ENCODE results near the gene IGSF21. TPM values are rescaled to one million over a fixed set of nuclear protein-coding genes. Genes with fewer than 3 reads are reported as not detected.
"Not testable (repeated sequence)": the region's sequence is repeated elsewhere in the genome, so short reads cannot be mapped to it uniquely, and the experiment has no call there.

The IGSF21 gene
- total and polyA plus RNA-seq, 3 experiments from 2014 or later: not detected

DNA sequence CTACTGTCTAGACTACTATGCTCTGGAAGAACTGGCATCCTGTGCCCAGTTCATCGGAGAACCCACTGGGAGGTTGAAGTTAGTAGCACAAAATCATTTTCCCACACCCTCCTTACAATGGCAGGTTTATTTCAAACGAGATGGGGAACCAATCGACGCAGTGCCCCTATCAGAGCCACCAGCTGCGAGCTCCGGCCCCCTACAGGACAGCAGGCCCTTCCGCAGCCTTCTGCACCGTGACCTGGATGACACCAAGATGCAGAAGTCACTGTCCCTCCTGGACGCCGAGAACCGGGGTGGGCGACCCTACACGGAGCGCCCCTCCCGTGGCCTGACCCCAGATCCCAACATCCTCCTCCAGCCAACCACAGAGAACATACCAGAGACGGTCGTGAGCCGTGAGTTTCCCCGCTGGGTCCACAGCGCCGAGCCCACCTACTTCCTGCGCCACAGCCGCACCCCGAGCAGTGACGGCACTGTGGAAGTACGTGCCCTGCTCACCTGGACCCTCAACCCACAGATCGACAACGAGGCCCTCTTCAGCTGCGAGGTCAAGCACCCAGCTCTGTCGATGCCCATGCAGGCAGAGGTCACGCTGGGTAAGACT, 257.6 kb downstream of the IGSF21 start:
- Histone ChIP-seq H3K27ac (ENCODE audit: low read depth, low read length) (no peak overlapping the region), H3K4me3 (ENCODE audit: low read length) (no peak overlapping the region), H3K4me1 (ENCODE audit: insufficient read depth, low read length) (no peaks in the 10 kb centered on the region), H3K36me3 (ENCODE audit: insufficient read depth, low read length) (no peaks in the 10 kb centered on the region), H3K27me3 (ENCODE audit: insufficient read depth, low read length, poor library complexity, severe bottlenecking) (no peaks in the 10 kb centered on the region), H3K9me3 (ENCODE audit: low read length) (no peaks in the 10 kb centered on the region)
- CTCF ChIA-PET: no interaction called here
- Mint-ChIP-seq H3K27ac (no peak overlapping the region), H3K36me3 (no peaks in the 10 kb centered on the region), H3K4me3 (no peak overlapping the region), H3K27me3 (peaks cover 8 to 29% of the 10 kb centered on the region in 2 donors), H3K4me1 (no peaks in the 10 kb centered on the region), H3K9me3 (peaks cover 0 to 4% (median 0%) of the 10 kb centered on the region in 5 donors)
- DNase-seq: no peak
- POLR2A ChIA-PET: no interaction called here

DNA sequence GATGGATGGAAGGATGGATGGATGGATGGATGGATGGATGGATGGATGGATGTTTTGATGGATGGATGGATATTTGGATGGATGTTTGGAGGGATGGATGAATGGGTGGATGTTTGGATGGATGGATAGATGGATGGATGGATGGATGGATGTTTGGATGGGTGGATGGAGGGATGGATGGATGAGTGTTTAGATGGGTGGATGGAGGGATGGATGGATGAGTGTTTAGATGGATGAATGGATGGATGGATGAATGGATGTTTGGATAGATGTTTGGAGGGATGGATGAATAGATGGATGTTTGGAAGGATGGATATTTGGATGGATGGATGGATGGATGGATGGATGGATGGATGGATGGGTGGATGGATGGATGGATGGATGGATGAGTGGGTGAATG, 264.9 kb downstream of the IGSF21 start:
- H3K9me3 ChIP-seq (ENCODE audit: low read length); DNase-seq; CTCF ChIA-PET; H3K9me3 Mint-ChIP-seq; POLR2A ChIA-PET; H3K4me3 ChIP-seq (ENCODE audit: low read length); H3K27ac Mint-ChIP-seq; H3K4me3 Mint-ChIP-seq; H3K27ac ChIP-seq (ENCODE audit: low read depth, low read length); H3K36me3 Mint-ChIP-seq; H3K27me3 ChIP-seq (ENCODE audit: insufficient read depth, low read length, poor library complexity, severe bottlenecking); H3K36me3 ChIP-seq (ENCODE audit: insufficient read depth, low read length); H3K4me1 Mint-ChIP-seq; H3K4me1 ChIP-seq (ENCODE audit: insufficient read depth, low read length): not testable (repeated sequence)
- H3K27me3 Mint-ChIP-seq: peaks cover 3 to 21% of the 10 kb centered on the region in 2 donors

DNA sequence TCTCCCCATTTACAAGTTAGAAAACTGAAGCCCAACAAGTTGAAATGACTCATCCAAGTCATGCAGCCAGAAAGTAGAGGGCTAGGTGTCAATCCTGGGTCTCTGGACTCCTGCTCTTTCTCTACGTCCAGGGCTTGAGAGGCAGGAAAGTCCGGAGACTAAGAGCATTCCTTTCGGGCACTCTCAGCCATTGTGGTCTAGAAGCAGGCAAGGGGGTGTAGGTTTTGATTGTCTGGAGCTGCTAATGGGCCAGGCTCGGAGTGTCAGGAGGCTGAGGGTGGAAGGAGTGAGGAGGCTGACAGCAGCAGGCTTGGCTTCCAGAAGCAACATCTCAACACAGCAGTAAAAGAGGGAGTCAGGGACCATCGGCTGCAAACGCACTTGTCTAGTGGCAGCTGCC, 265.6 kb downstream of the IGSF21 start:
- no peaks in the 10 kb centered on the region for H3K4me1 Mint-ChIP-seq
- H3K4me3 Mint-ChIP-seq: no peak overlapping the region
- Histone ChIP-seq H3K36me3 (ENCODE audit: insufficient read depth, low read length) (no peaks in the 10 kb centered on the region), H3K27me3 (ENCODE audit: insufficient read depth, low read length, poor library complexity, severe bottlenecking) (no peaks in the 10 kb centered on the region), H3K4me3 (ENCODE audit: low read length) (no peak overlapping the region), H3K27ac (ENCODE audit: low read depth, low read length) (no peak overlapping the region), H3K9me3 (ENCODE audit: low read length) (no peaks in the 10 kb centered on the region), H3K4me1 (ENCODE audit: insufficient read depth, low read length) (no peaks in the 10 kb centered on the region)
- H3K9me3 Mint-ChIP-seq: peaks cover 0 to 4% (median 2%) of the 10 kb centered on the region in 5 donors
- no peak overlapping the region for H3K27ac Mint-ChIP-seq
- POLR2A ChIA-PET: no interaction called here
- H3K36me3 Mint-ChIP-seq: no peaks in the 10 kb centered on the region
- peaks cover 3 to 21% of the 10 kb centered on the region in 2 donors for H3K27me3 Mint-ChIP-seq
- no peak for DNase-seq
- CTCF ChIA-PET: no interaction called here

DNA sequence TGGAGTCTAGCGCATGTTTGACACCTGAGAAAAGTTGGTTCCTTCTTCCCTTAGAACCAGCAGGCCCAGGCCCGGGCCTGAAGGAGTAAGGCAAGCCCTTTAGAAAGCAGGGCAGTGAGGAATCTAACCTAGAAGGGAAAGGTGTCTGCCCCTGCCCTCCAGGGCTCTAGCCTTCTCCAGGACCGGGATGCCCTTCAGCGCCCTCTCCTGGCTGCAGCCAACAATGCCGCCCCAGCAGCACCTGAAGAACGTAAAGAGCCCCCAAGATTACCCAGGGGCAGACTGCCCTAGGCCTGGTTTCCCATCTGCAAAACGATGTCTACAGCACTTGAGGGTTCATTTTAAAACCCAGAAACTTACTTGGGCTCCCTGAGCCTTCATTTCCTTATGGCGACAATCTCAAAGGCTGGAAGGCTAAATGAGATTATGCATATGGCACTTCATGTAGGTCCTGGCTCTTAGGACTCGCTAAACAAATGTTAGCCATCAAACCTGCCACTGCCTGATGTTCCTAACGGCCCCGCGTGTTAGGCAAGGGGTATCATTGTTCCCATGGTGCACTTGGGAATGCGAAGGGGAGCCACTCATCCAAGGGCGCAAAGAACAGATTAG, 266.4 kb downstream of the IGSF21 start:
- POLR2A ChIA-PET: no interaction called here
- Histone ChIP-seq H3K27me3 (ENCODE audit: insufficient read depth, low read length, poor library complexity, severe bottlenecking) (no peaks in the 10 kb centered on the region), H3K9me3 (ENCODE audit: low read length) (no peaks in the 10 kb centered on the region), H3K36me3 (ENCODE audit: insufficient read depth, low read length) (no peaks in the 10 kb centered on the region), H3K4me3 (ENCODE audit: low read length) (no peak overlapping the region), H3K4me1 (ENCODE audit: insufficient read depth, low read length) (no peaks in the 10 kb centered on the region), H3K27ac (ENCODE audit: low read depth, low read length) (no peak overlapping the region)
- Mint-ChIP-seq H3K4me1 (no peaks in the 10 kb centered on the region), H3K27ac (no peak overlapping the region), H3K4me3 (no peak overlapping the region), H3K36me3 (no peaks in the 10 kb centered on the region), H3K27me3 (peaks cover 3 to 25% of the 10 kb centered on the region in 2 donors), H3K9me3 (peaks cover 0 to 4% (median 3%) of the 10 kb centered on the region in 5 donors)
- DNase-seq: no peak
- CTCF ChIA-PET: no interaction called here

DNA sequence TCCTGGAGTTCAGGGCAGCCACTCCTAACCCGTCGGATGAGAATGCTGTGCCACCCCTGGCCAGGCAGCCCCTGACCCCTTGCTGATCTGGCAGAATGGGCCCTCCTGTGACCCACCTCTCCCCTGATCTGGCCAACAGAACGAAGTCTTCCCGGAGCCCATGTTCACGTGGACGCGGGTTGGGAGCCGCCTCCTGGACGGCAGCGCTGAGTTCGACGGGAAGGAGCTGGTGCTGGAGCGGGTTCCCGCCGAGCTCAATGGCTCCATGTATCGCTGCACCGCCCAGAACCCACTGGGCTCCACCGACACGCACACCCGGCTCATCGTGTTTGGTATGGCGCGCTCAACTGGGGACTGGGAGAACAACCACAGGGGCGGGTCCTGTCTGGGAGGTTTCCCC, 269.1 kb downstream of the IGSF21 start:
- ChIA-PET POLR2A (no interaction called here), CTCF (no interaction called here)
- H3K36me3 Mint-ChIP-seq: no peaks in the 10 kb centered on the region
- no peak overlapping the region for H3K27ac Mint-ChIP-seq
- H3K27me3 Mint-ChIP-seq: peaks cover 5 to 23% of the 10 kb centered on the region in 2 donors
- Histone ChIP-seq H3K4me1 (ENCODE audit: insufficient read depth, low read length) (no peaks in the 10 kb centered on the region), H3K36me3 (ENCODE audit: insufficient read depth, low read length) (no peaks in the 10 kb centered on the region), H3K4me3 (ENCODE audit: low read length) (no peak overlapping the region), H3K27me3 (ENCODE audit: insufficient read depth, low read length, poor library complexity, severe bottlenecking) (no peaks in the 10 kb centered on the region), H3K9me3 (ENCODE audit: low read length) (no peaks in the 10 kb centered on the region), H3K27ac (ENCODE audit: low read depth, low read length) (no peak overlapping the region)
- no peaks in the 10 kb centered on the region for H3K4me1 Mint-ChIP-seq
- H3K9me3 Mint-ChIP-seq: peaks cover 4 to 11% (median 7%) of the 10 kb centered on the region in 5 donors
- DNase-seq: no peak
- H3K4me3 Mint-ChIP-seq: no peak overlapping the region

DNA sequence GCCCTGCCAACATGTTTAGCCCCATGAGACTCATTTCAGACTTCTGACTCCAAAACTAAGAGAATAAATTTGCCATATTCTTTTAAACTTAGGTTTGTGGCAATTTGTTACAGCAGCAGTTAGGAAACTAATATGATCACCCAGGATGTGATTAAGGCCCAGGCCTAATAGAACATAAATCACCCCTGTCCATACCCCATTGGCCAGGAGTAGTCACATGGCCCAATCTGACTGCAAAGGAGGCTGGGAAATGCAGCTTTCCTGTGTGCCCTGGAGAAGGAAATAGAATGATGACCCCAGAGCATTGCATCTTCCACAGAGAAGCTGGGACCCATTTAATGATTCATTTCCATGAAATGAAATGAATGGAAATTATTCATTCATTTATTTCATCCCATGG, 272.7 kb downstream of the IGSF21 start:
- ChIA-PET CTCF (no interaction called here), POLR2A (no interaction called here)
- no peaks in the 10 kb centered on the region for H3K9me3 ChIP-seq (ENCODE audit: low read length)
- no peak overlapping the region for H3K4me3 ChIP-seq (ENCODE audit: low read length)
- H3K36me3 ChIP-seq (ENCODE audit: insufficient read depth, low read length): no peaks in the 10 kb centered on the region
- H3K27ac ChIP-seq (ENCODE audit: low read depth, low read length): no peak overlapping the region
- Mint-ChIP-seq H3K27me3 (peaks cover 12 to 40% of the 10 kb centered on the region in 2 donors), H3K4me1 (no peaks in the 10 kb centered on the region), H3K9me3 (peaks cover 4 to 12% (median 6%) of the 10 kb centered on the region in 5 donors), H3K4me3 (no peak overlapping the region), H3K27ac (no peak overlapping the region), H3K36me3 (no peaks in the 10 kb centered on the region)
- H3K27me3 ChIP-seq (ENCODE audit: insufficient read depth, low read length, poor library complexity, severe bottlenecking): no peaks in the 10 kb centered on the region
- H3K4me1 ChIP-seq (ENCODE audit: insufficient read depth, low read length): no peaks in the 10 kb centered on the region
- DNase-seq: no peak

DNA sequence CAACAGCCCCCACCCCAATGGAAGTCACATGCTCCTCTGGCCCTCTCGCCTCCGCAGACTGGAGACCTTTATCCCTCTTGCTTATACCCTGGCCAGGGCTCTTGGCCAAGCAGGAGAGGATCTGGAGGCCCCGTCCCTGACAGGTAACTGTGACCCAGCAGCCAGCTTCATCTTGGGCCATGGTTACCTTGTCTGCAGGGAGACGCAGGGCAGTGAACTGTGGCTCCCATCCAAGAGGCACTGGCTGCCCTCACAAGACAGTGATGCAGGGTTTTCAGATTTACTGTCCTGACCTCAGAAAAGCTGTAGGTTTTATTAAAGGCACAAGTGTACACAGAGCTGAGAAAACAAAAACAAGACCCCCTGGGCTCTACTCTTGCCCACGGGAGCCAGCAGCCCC, 276.5 kb downstream of the IGSF21 start:
- Histone ChIP-seq H3K27ac (ENCODE audit: low read depth, low read length) (no peak overlapping the region), H3K27me3 (ENCODE audit: insufficient read depth, low read length, poor library complexity, severe bottlenecking) (no peaks in the 10 kb centered on the region), H3K36me3 (ENCODE audit: insufficient read depth, low read length) (no peaks in the 10 kb centered on the region), H3K4me1 (ENCODE audit: insufficient read depth, low read length) (no peaks in the 10 kb centered on the region), H3K4me3 (ENCODE audit: low read length) (no peak overlapping the region), H3K9me3 (ENCODE audit: low read length) (no peaks in the 10 kb centered on the region)
- no peak overlapping the region for H3K4me3 Mint-ChIP-seq
- no peak for DNase-seq
- no peaks in the 10 kb centered on the region for H3K4me1 Mint-ChIP-seq
- H3K36me3 Mint-ChIP-seq: no peaks in the 10 kb centered on the region
- H3K9me3 Mint-ChIP-seq: peaks cover 0 to 10% (median 5%) of the 10 kb centered on the region in 5 donors
- peaks cover 20 to 45% of the 10 kb centered on the region in 2 donors for H3K27me3 Mint-ChIP-seq
- no peak overlapping the region for H3K27ac Mint-ChIP-seq
- POLR2A ChIA-PET: no interaction called here
- CTCF ChIA-PET: no interaction called here

DNA sequence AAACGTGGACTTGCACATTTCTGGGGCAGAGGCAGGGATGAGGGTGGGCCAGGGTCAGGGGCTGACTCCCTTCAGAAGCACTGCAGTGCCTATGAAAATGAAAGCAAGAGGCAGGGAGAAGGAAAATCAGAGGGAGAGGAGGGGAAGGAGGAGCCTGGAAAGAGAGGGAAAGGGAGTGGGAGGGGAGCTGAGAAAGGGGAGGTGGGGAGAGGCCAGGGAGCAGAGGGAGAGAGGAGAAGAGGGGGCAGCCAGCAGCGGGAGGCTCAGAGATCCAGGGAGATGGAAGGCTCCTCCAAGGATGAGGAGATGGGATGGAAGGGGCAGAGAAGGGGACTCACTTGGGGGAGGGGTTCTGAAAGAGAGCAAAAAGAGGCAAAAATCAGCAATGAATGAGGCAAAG, 276.9 kb downstream of the IGSF21 start:
- Mint-ChIP-seq H3K4me1 (no peaks in the 10 kb centered on the region), H3K27ac (no peak overlapping the region), H3K27me3 (peaks cover 19 to 45% of the 10 kb centered on the region in 2 donors), H3K36me3 (no peaks in the 10 kb centered on the region), H3K9me3 (peaks cover 0 to 10% (median 5%) of the 10 kb centered on the region in 5 donors), H3K4me3 (no peak overlapping the region)
- no peaks in the 10 kb centered on the region for H3K27me3 ChIP-seq (ENCODE audit: insufficient read depth, low read length, poor library complexity, severe bottlenecking)
- ChIA-PET POLR2A (no interaction called here), CTCF (no interaction called here)
- no peaks in the 10 kb centered on the region for H3K36me3 ChIP-seq (ENCODE audit: insufficient read depth, low read length)
- no peak for DNase-seq
- no peak overlapping the region for H3K27ac ChIP-seq (ENCODE audit: low read depth, low read length)
- H3K4me1 ChIP-seq (ENCODE audit: insufficient read depth, low read length): no peaks in the 10 kb centered on the region
- H3K4me3 ChIP-seq (ENCODE audit: low read length): no peak overlapping the region
- no peaks in the 10 kb centered on the region for H3K9me3 ChIP-seq (ENCODE audit: low read length)

Data from CD8-positive, alpha-beta memory T cell (primary cell).